Activated B cell treated with CpG ODN at 0.5 μM for 24 hours (primary cell): Measurements from ENCODE around the gene DONSON. TPM values are rescaled to one million over a fixed set of nuclear protein-coding genes. Genes with fewer than 3 reads are reported as not detected.

Experiments
- ATAC-seq: fragments of 200-7000 bp; cut with Tn5 transposase; one replicate; pipeline ENCODE4 v1.10.0; 2021; ENCODE audit warnings: low read depth, mild to moderate bottlenecking, moderate library complexity
- CTCF ChIA-PET: fragments of 350-600 bp; sonication (Branson Sonifier 250); formaldehyde crosslinking; loops from one replicate; lab custom pipeline; 2021; ENCODE audit warnings: antibody characterized with exemption; lab: Charles Lee
- POLR2A ChIA-PET: fragments of 350-600 bp; sonication (Branson Sonifier 250); formaldehyde crosslinking; loops from one replicate; lab custom pipeline; 2021; ENCODE audit warnings: antibody characterized with exemption; lab: Charles Lee
- DNase-seq: peaks from one replicate; pipeline ENCODE4 v3.0.0; 2022
- H3K27ac Mint-ChIP-seq: one replicate; pipeline ENCODE4 v1.8.0; 2020; ENCODE audit warnings: mixed read lengths
- H3K27me3 Mint-ChIP-seq: one replicate; pipeline ENCODE4 v1.8.0; 2021; ENCODE audit warnings: mixed read lengths
- H3K36me3 Mint-ChIP-seq: one replicate; pipeline ENCODE4 v1.8.0; 2021; ENCODE audit warnings: low read depth, mixed read lengths
- H3K4me1 Mint-ChIP-seq: one replicate; pipeline ENCODE4 v1.8.0; 2021; ENCODE audit warnings: mixed read lengths
- H3K4me3 Mint-ChIP-seq: one replicate; pipeline ENCODE4 v1.8.0; 2020; ENCODE audit warnings: mild to moderate bottlenecking, mixed read lengths
- H3K9me3 Mint-ChIP-seq: one replicate; pipeline ENCODE4 v1.8.0; 2020; ENCODE audit warnings: mixed read lengths
- CTCF ChIP-seq: fragments of 200-600 bp; IDR thresholded peaks from one replicate; pipeline ENCODE4 v1.8.0; 2022; ENCODE audit warnings: antibody characterized with exemption, mild to moderate bottlenecking
- intact Hi-C: fragments of 100-400 bp; cut with micrococcal nuclease; formaldehyde crosslinking; loops from one replicate; pipeline ENCODE4 v1.15.1; 2024
- total RNA-seq: library from RNA; stranded (reverse); gene quantifications from 2 replicates; pipeline ENCODE4 v1.2.3, GENCODE V29; 2022

DONSON gene
- total RNA-seq, 1 donor from 2014 or later, result 4.4 TPM

GRCh38 chr21:33537212-33537611 is 51.3 kb downstream of the DONSON start:
- POLR2A ChIA-PET, result no interaction called here
- no peak overlapping the region for H3K27ac Mint-ChIP-seq
- TF ChIP-seq CTCF, result no peak
- no peaks in the 10 kb centered on the region for H3K27me3 Mint-ChIP-seq
- H3K9me3 Mint-ChIP-seq, result no peaks in the 10 kb centered on the region
- H3K36me3 Mint-ChIP-seq, result peaks cover 69% of the 10 kb centered on the region
- no peak overlapping the region for H3K4me3 Mint-ChIP-seq
- intact Hi-C loops, result no loop called here
- ATAC-seq (no peak), DNase-seq (no peak)
- CTCF ChIA-PET, result interaction anchor here (1.2 kb wide), 1 partner anchor 68 kb away, joined by 3 read pairs; no protein-coding TSS in a partner anchor
- peaks cover 18% of the 10 kb centered on the region for H3K4me1 Mint-ChIP-seq

GRCh38 chr21:33531007-33531406 is 57.5 kb downstream of the DONSON start:
- TF ChIP-seq CTCF, result no peak
- no peak for ATAC-seq
- Mint-ChIP-seq H3K36me3 (peaks cover 87% of the 10 kb centered on the region), H3K4me1 (no peaks in the 10 kb centered on the region), H3K27me3 (no peaks in the 10 kb centered on the region), H3K4me3 (no peak overlapping the region), H3K27ac (no peak overlapping the region), H3K9me3 (no peaks in the 10 kb centered on the region)
- intact Hi-C loops, result no loop called here
- DNase-seq, result no peak
- POLR2A ChIA-PET, result interaction anchor here (0.6 kb wide), 1 partner anchor 10 kb away, joined by 9 read pairs; no protein-coding TSS in a partner anchor
- CTCF ChIA-PET, result no interaction called here

Other genes with a start within 250 kb of the DONSON start
- 66.8 and 71.1 TPM in 2 replicates for gene IFNGR2, start 185.3 kb downstream of the DONSON start, total RNA-seq
- 42.3 and 47.2 TPM in 2 replicates for gene TMEM50B, start 108.7 kb downstream of the DONSON start, total RNA-seq
- gene DNAJC28, start 97.0 kb downstream of the DONSON start, total RNA-seq, result 0.53 and 0.66 TPM in 2 replicates
- gene GART, start 46.6 kb downstream of the DONSON start, total RNA-seq, result 99.1 and 106 TPM in 2 replicates
- 429 and 474 TPM in 2 replicates for gene SON, start 45.6 kb downstream of the DONSON start, total RNA-seq
- 37.1 and 46.3 TPM in 2 replicates for gene CRYZL1, start 53.1 kb upstream of the DONSON start, total RNA-seq
- gene ITSN1, start 53.8 kb upstream of the DONSON start, total RNA-seq, result 1.3 and 2.9 TPM in 2 replicates